Endothelial cell of umbilical vein (primary cell): Measurements from ENCODE around the gene PNPLA6. TPM values are rescaled to one million over a fixed set of nuclear protein-coding genes. Genes with fewer than 3 reads are reported as not detected.

Experiments
- BruUV-seq: library from RNA; stranded (reverse); fragments of 400-500 nt; replicated peaks from 2 replicates; lab custom pipeline; 2021; lab: Mats Ljungman, UMichigan
- CTCF ChIA-PET: fragments of 300-600, 350-600 bp; sonication (Branson Sonifier 250); formaldehyde crosslinking; loops from one replicate; lab custom pipeline; 2021; ENCODE audit warnings: antibody characterized with exemption, inconsistent platforms; lab: Charles Lee
- POLR2A ChIA-PET: fragments of 300-600, 350-600 bp; sonication (Branson Sonifier 250); formaldehyde crosslinking; loops from one replicate; lab custom pipeline; 2021; ENCODE audit warnings: antibody characterized with exemption, inconsistent platforms; lab: Charles Lee
- DNase-seq: peaks from one replicate; pipeline ENCODE4 v3.0.0-alpha.2; 2011; ENCODE audit warnings: low read depth, low spot score
- FAIRE-seq: peaks from 2 replicates; lab custom pipeline; 2011; peaks lifted over from hg19 to GRCh38; lab: Jason Lieb, UNC
- H2AFZ ChIP-seq: 2 replicates; pipeline ENCODE4 v1.6.0; 2012; ENCODE audit warnings: low read depth, low read length, control low read depth, inconsistent platforms
- H3K27ac ChIP-seq: 2 replicates; pipeline ENCODE4 v1.5.1; 2011; ENCODE audit warnings: low read depth, mild to moderate bottlenecking, control low read depth, low read length, moderate library complexity; ENCODE audit not compliant: insufficient read depth
- H3K27me3 ChIP-seq, 2 experiments: 2 replicates each; pipeline versions ENCODE4 v1.6.0 to v1.6.1; 2011; ENCODE audit warnings: low read length in 2 of 2, mixed read lengths in 1 of 2; ENCODE audit not compliant: control insufficient read depth in 2 of 2, insufficient read depth in 2 of 2
- H3K36me3 ChIP-seq, 2 experiments: 2 replicates in 1 of 2; 3 replicates in 1 of 2; pipeline ENCODE4 v1.5.1; 2011; ENCODE audit warnings: low read length in 2 of 2, mild to moderate bottlenecking in 1 of 2, moderate library complexity in 1 of 2; ENCODE audit not compliant: control insufficient read depth in 2 of 2, insufficient read depth in 2 of 2; ENCODE audit errors: extremely low read depth in 1 of 2
- H3K4me1 ChIP-seq: 3 replicates; pipeline ENCODE4 v1.5.1; 2011; ENCODE audit warnings: mild to moderate bottlenecking, low read length; ENCODE audit not compliant: control insufficient read depth, insufficient read depth; ENCODE audit errors: extremely low read depth
- H3K4me2 ChIP-seq: 2 replicates; pipeline ENCODE4 v1.6.1; 2011; ENCODE audit warnings: low read length, control low read depth, mixed read lengths; ENCODE audit not compliant: insufficient read depth
- H3K4me3 ChIP-seq, 3 experiments: fragments of 200-600 bp in 1 of 3; sonication (generic), shearing (Covaris generic) in 1 of 3; replicated peaks in 1 of 3; 2 replicates each; pipeline ENCODE4 v1.5.1; 2011 to 2016; ENCODE audit warnings: control low read depth in 3 of 3, low read length in 3 of 3, mild to moderate bottlenecking in 2 of 3, inconsistent platforms in 1 of 3, low read depth in 1 of 3, moderate library complexity in 1 of 3; ENCODE audit not compliant: insufficient read depth in 1 of 3
- H3K79me2 ChIP-seq: 2 replicates; pipeline ENCODE4 v1.6.0; 2012; ENCODE audit warnings: low read length, inconsistent platforms; ENCODE audit not compliant: control insufficient read depth, insufficient read depth
- H3K9ac ChIP-seq: replicated peaks from 2 replicates; pipeline ENCODE3; 2011; ENCODE audit warnings: low read length, control low read depth; ENCODE audit not compliant: insufficient read depth; ENCODE audit errors: extremely low read depth
- H3K9me1 ChIP-seq: replicated peaks from 3 replicates; pipeline ENCODE4 v1.6.0; 2011; ENCODE audit warnings: mild to moderate bottlenecking, low read length; ENCODE audit not compliant: control insufficient read depth, insufficient read depth; ENCODE audit errors: extremely low read depth
- H3K9me3 ChIP-seq: replicated peaks from 2 replicates; pipeline ENCODE4 v1.5.1; 2012; ENCODE audit warnings: low read length, inconsistent platforms; ENCODE audit not compliant: control insufficient read depth, insufficient read depth
- H4K20me1 ChIP-seq: replicated peaks from 2 replicates; pipeline ENCODE3; 2011; ENCODE audit warnings: mild to moderate bottlenecking, low read length; ENCODE audit not compliant: control insufficient read depth, insufficient read depth; ENCODE audit errors: extremely low read depth
- CTCF ChIP-seq, 2 donors: IDR thresholded peaks; 1 replicate in 1 of 2; 2 replicates in 1 of 2; pipeline ENCODE4 v1.5.1; 2011; ENCODE audit warnings: low read length in 2 of 2, mild to moderate bottlenecking in 2 of 2, moderate library complexity in 2 of 2, control low read depth in 1 of 2, inconsistent platforms in 1 of 2, low read depth in 1 of 2; ENCODE audit not compliant: insufficient read depth in 1 of 2; ENCODE audit errors: extremely low read depth in 1 of 2
- EZH2 ChIP-seq: IDR thresholded peaks from 2 replicates; pipeline ENCODE4 v1.6.1; 2012; ENCODE audit warnings: borderline replicate concordance, low read depth, mild to moderate bottlenecking, moderate library complexity, low read length, inconsistent platforms; ENCODE audit not compliant: severe bottlenecking
- GATA2 ChIP-seq: IDR thresholded peaks from 2 replicates; pipeline ENCODE4 v1.7.0; 2011; ENCODE audit warnings: low read depth, mild to moderate bottlenecking, moderate library complexity, mixed read lengths, low read length; ENCODE audit not compliant: insufficient read length, insufficient read depth
- MAX ChIP-seq: IDR thresholded peaks from 2 replicates; pipeline ENCODE4 v1.6.1; 2011; ENCODE audit not compliant: insufficient read depth, insufficient read length
- POLR2AphosphoS5 ChIP-seq: IDR thresholded peaks from 2 replicates; pipeline ENCODE4 v1.6.1; 2012; ENCODE audit warnings: low read depth, mild to moderate bottlenecking, control low read depth, low read length, moderate library complexity; ENCODE audit not compliant: insufficient read depth
- dilution Hi-C: fragments of 300-500 bp; cut with MboI; formaldehyde crosslinking; loops from one replicate; pipeline ENCODE4 v1.15.0; 2019; ENCODE audit warnings: low sequenced_read_pairs; ENCODE audit not compliant: extremely low pct_ligation_motif_present
- intact Hi-C: fragments of 100-400 bp; cut with micrococcal nuclease; formaldehyde crosslinking; loops from one replicate; pipeline ENCODE4 v1.10.0; 2022
- polyA plus RNA-seq, 4 experiments: library from polyadenylated mRNA; depleted of rRNA in 3 of 4; stranded (reverse) in 3 of 4; unstranded in 1 of 4; fragments of >200 nt; gene quantifications; 2 replicates each; pipeline versions ENCODE4 v1.2.1 to v1.2.3, GENCODE V29; 2011 to 2012; ENCODE audit warnings: missing spikeins in 1 of 4
- total RNA-seq: library from RNA; stranded (reverse); gene quantifications from 2 replicates; pipeline ENCODE4 v1.2.3, GENCODE V29; 2021

Gene PNPLA6
- total and polyA plus RNA-seq, 2 donors (not counting 3 experiments of a cell fraction or from before 2014, with no cell fraction given): 106 to 164 TPM

GRCh38 chr19:7560255-7560654 is 24.7 kb downstream of the PNPLA6 start:
- intact Hi-C loops (loop anchor here (10.0 kb wide), 1 partner anchor 455 kb away; no protein-coding TSS in a partner anchor), dilution Hi-C loops (no loop called here)
- Histone ChIP-seq H3K4me2 (no peak overlapping the region), H3K27me3 (no peaks in the 10 kb centered on the region), H2AFZ (no peak overlapping the region), H3K4me1 (no peaks in the 10 kb centered on the region), H3K9me1 (no peaks in the 10 kb centered on the region), H4K20me1 (no peaks in the 10 kb centered on the region), H3K36me3 (peaks cover 3 to 37% of the 10 kb centered on the region in 2 experiments), H3K4me3 (no peak overlapping the region), H3K9ac (no peak overlapping the region), H3K27ac (no peak overlapping the region), H3K9me3 (no peaks in the 10 kb centered on the region), H3K79me2 (no peaks in the 10 kb centered on the region)
- CTCF ChIA-PET: interaction anchor here (1.3 to 3.6 kb wide), 2 partner anchors 8 to 121 kb away, joined by 3 to 22 read pairs; partner anchors contain the start of gene TRAPPC5
- TF ChIP-seq MAX (no peak), GATA2 (no peak), CTCF (IDR thresholded peaks at IDR 0.05; ENCODE audit: extremely low read depth in 1 of 2, insufficient read depth in 1 of 2, low read depth in 1 of 2, low read length in 2 of 2) (no peak), POLR2AphosphoS5 (no peak), EZH2 (no peak)
- no TSS peak for BruUV-seq
- FAIRE-seq (no peak), DNase-seq (no peak)
- POLR2A ChIA-PET: no interaction called here
